Choroid plexus epithelial cell (primary cell): ENCODE results near the gene CISD3.

Experiments
- DNase-seq: peaks from one replicate; pipeline ENCODE4 v3.0.0-alpha.2; 2010; ENCODE audit warnings: low read depth
- H3K4me3 ChIP-seq: 2 replicates; pipeline ENCODE4 v1.5.1; 2011; ENCODE audit warnings: low read depth, mild to moderate bottlenecking, control low read depth, low read length, moderate library complexity
- CTCF ChIP-seq: conservative IDR thresholded peaks from 2 replicates; pipeline ENCODE4 v1.5.1; 2011; ENCODE audit warnings: low read depth, mild to moderate bottlenecking, control low read depth, inconsistent platforms, low read length, moderate library complexity

CISD3 gene

DNA sequence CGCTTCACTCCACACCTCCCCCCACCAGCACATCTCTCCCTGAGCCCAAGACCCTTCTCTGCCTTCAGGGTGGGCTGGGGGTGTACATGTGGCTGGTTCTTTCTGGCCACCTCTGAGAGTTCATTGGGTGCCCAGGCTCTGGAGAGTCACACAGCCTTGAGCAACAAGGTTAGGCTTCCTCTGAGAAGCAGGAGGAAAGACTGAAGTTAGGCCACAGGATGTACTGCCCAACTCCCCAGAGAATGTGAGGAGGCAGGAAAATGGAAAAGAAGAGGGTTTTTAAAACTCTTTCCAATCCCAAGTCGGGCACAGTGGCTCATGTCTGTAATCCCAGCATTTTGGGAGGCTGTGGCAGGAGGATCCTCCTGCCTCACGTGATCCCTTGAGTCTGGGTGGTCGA lies 10.7 kb downstream of the CISD3 start:
- no peak for DNase-seq
- H3K4me3 ChIP-seq: no peak overlapping the region
- no peak for TF ChIP-seq CTCF

DNA sequence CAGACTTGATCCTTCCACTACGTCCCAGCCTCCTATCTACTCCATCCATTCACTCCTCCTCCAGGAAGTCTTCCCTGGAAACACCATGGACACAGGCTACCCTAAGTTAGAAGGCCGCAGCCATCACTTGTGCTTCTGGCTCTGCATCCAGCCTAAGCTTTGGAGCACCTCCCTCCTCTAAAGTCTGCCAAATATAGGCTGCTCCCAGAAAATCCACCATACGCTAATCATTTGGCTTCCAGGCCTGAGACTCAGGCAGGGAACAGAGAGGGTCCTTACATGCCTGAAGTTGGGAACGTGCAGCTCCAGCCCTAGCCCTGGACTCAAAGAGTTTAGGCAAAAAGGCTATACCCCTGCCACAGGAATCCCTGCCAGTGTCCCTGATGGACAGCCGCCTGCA lies 11.3 kb downstream of the CISD3 start:
- no peak overlapping the region for H3K4me3 ChIP-seq
- DNase-seq: no peak
- no peak for TF ChIP-seq CTCF

DNA sequence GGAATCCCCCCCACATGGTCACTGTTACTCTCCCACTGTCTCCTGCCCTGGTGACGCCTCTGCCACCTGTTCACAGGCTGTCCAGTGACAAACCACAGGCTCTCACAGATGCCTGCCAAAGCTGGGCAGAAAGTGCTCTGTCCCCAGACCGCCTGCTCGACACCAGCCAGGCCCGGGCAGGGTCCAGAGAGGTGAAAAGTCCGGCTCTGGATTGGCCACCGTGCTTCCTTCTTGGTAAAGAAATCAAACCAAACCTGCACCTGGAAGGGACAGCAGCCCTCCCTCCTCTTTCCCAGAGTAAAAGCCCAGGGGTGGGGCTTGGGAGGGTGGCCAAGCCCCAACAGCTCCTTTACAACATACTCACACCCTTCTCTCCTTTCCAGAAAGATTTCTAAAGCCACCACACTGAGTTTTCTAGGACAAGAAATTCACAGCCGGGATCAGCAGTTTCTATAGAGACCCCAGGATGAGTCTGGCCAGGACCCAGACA lies 11.8 kb downstream of the CISD3 start:
- no peak for DNase-seq
- H3K4me3 ChIP-seq: no peak overlapping the region
- TF ChIP-seq CTCF: no peak

GRCh38 chr17:38742411-38743308 lies 12.5 kb downstream of the CISD3 start:
- peak; percentile 96 for DNase-seq
- TF ChIP-seq CTCF: no peak
- H3K4me3 ChIP-seq: no peak overlapping the region

GRCh38 chr17:38743556-38744171 lies 13.5 kb downstream of the CISD3 start:
- no peak for TF ChIP-seq CTCF
- no peak overlapping the region for H3K4me3 ChIP-seq
- DNase-seq: no peak

GRCh38 chr17:38745545-38745944 lies 15.4 kb downstream of the CISD3 start:
- TF ChIP-seq CTCF: no peak
- DNase-seq: no peak
- H3K4me3 ChIP-seq: no peak overlapping the region
